GM12878 (cell line): ENCODE results near the gene RHOT1. TPM values are rescaled to one million over a fixed set of nuclear protein-coding genes. Genes with fewer than 3 reads are reported as not detected.

Experiments
- ATAC-seq: fragments of 200-7000 bp; cut with Tn5 transposase; 3 replicates; pipeline ENCODE4 v1.9.1; 2020; ENCODE audit warnings: mild to moderate bottlenecking, moderate library complexity
- BruUV-seq: library from RNA; stranded (reverse); fragments of 400-500 nt; replicated peaks from 2 replicates; lab custom pipeline; 2021; lab: Mats Ljungman, UMichigan
- CTCF ChIA-PET: fragments of 300-600 bp; sonication (Branson Sonifier 250); formaldehyde crosslinking; extraction: SDS; loops from one replicate; lab custom pipeline; 2021; ENCODE audit warnings: inconsistent platforms; lab: Yijun Ruan, JAX
- POLR2A ChIA-PET: fragments of 350-600 bp; formaldehyde crosslinking; extraction: SDS; loops from one replicate; lab custom pipeline; 2021; ENCODE audit warnings: inconsistent platforms; lab: Charles Lee
- RAD21 ChIA-PET: fragments of 300-600 bp; sonication (Branson Sonifier 250); formaldehyde crosslinking; loops from one replicate; lab custom pipeline; 2023; ENCODE audit warnings: antibody characterized with exemption; ENCODE audit not compliant: unreplicated experiment; lab: Charles Lee
- SMC1A ChIA-PET: fragments of 300-600 bp; sonication (Branson Sonifier 250); formaldehyde crosslinking; loops from one replicate; lab custom pipeline; 2023; ENCODE audit not compliant: unreplicated experiment, uncharacterized antibody; lab: Charles Lee
- DNase-seq: peaks from one replicate; pipeline ENCODE4 v3.0.0-alpha.2; 2011; ENCODE audit warnings: low read depth, low spot score
- FAIRE-seq: peaks from 3 replicates; lab custom pipeline; 2011; peaks lifted over from hg19 to GRCh38; lab: Jason Lieb, UNC
- H2AFZ ChIP-seq: 2 replicates; pipeline ENCODE4 v1.6.0; 2011; ENCODE audit warnings: low read depth, low read length, control low read depth; ENCODE audit not compliant: control insufficient read depth
- H3K27ac ChIP-seq: 2 replicates; pipeline ENCODE4 v1.5.1; 2011; ENCODE audit warnings: control low read depth; ENCODE audit not compliant: control insufficient read depth, insufficient read depth
- H3K27me3 ChIP-seq, 2 experiments: replicated peaks in 1 of 2; 2 replicates each; pipeline versions ENCODE4 v1.6.0 to v1.6.1; 2011; ENCODE audit warnings: low read length in 1 of 2; ENCODE audit not compliant: control insufficient read depth in 2 of 2, insufficient read depth in 2 of 2
- H3K36me3 ChIP-seq, 2 experiments: 2 replicates each; pipeline ENCODE4 v1.5.1; 2011; ENCODE audit warnings: low read length in 1 of 2; ENCODE audit not compliant: control insufficient read depth in 2 of 2, insufficient read depth in 2 of 2
- H3K4me1 ChIP-seq: 2 replicates; pipeline ENCODE4 v1.6.1; 2011; ENCODE audit warnings: mild to moderate bottlenecking, low read length, moderate library complexity, mixed read lengths; ENCODE audit not compliant: control insufficient read depth, insufficient read depth
- H3K4me2 ChIP-seq: 2 replicates; pipeline ENCODE4 v1.6.0; 2011; ENCODE audit warnings: control low read depth; ENCODE audit not compliant: control insufficient read depth, insufficient read depth
- H3K4me3 ChIP-seq: fragments of 200-600 bp; sonication (generic); 2 replicates; pipeline ENCODE4 v1.5.1; 2016
- H3K79me2 ChIP-seq: 2 replicates; pipeline ENCODE4 v1.6.0; 2011; ENCODE audit warnings: low read length; ENCODE audit not compliant: control insufficient read depth, insufficient read depth
- H3K9ac ChIP-seq: 2 replicates; pipeline ENCODE4 v1.8.0; 2011; ENCODE audit warnings: low read length, control low read depth, mixed read lengths; ENCODE audit not compliant: control insufficient read depth, insufficient read depth
- H3K9me3 ChIP-seq: replicated peaks from 3 replicates; pipeline ENCODE4 v1.5.1; 2011; ENCODE audit warnings: mild to moderate bottlenecking, low read length; ENCODE audit not compliant: control insufficient read depth, insufficient read depth
- H4K20me1 ChIP-seq: 2 replicates; pipeline ENCODE4 v1.6.0; 2011; ENCODE audit not compliant: control insufficient read depth, insufficient read depth
- ATF7 ChIP-seq: fragments of 450-650 bp; IDR thresholded peaks from 2 replicates; pipeline ENCODE4 v1.6.1; 2016; ENCODE audit warnings: low read depth, mild to moderate bottlenecking
- CHD4 ChIP-seq: fragments of 200-600 bp; sonication (generic); IDR thresholded peaks from 2 replicates; pipeline ENCODE4 v1.6.1; 2016; ENCODE audit warnings: mild to moderate bottlenecking
- CREM ChIP-seq: IDR thresholded peaks from 2 replicates; pipeline ENCODE4 v1.6.1; 2014; ENCODE audit warnings: antibody characterized with exemption, low read depth
- FOS ChIP-seq: IDR thresholded peaks from 3 replicates; pipeline ENCODE4 v1.6.1; 2011; ENCODE audit warnings: borderline replicate concordance; ENCODE audit not compliant: insufficient read length; ENCODE audit errors: extremely low read depth
- HDGF ChIP-seq: fragments of 450-650 bp; IDR thresholded peaks from 2 replicates; pipeline ENCODE4 v1.6.1; 2016; ENCODE audit warnings: antibody characterized with exemption
- JUND ChIP-seq: IDR thresholded peaks from 2 replicates; pipeline ENCODE4 v1.6.1; 2012; ENCODE audit warnings: low read depth, mild to moderate bottlenecking, low read length, improper control_type of control experiment, moderate library complexity
- NFIC ChIP-seq: IDR thresholded peaks from 2 replicates; pipeline ENCODE4 v1.6.1; 2012; ENCODE audit warnings: low read depth, mild to moderate bottlenecking, inconsistent platforms, low read length, moderate library complexity
- NR2F1 ChIP-seq: fragments of 450-650 bp; conservative IDR thresholded peaks from 2 replicates; pipeline ENCODE4 v1.6.1; 2017; ENCODE audit warnings: mild to moderate bottlenecking
- PAX5 ChIP-seq: IDR thresholded peaks from 2 replicates; pipeline ENCODE4 v1.6.1; 2011; ENCODE audit warnings: low read depth, low read length, borderline replicate concordance
- PAX8 ChIP-seq: fragments of 450-650 bp; IDR thresholded peaks from 2 replicates; pipeline ENCODE4 v1.6.1; 2017; ENCODE audit warnings: mild to moderate bottlenecking, moderate library complexity
- RELA ChIP-seq: fragments of 450-650 bp; IDR thresholded peaks from 2 replicates; pipeline ENCODE4 v1.8.0; 2014; ENCODE audit warnings: borderline replicate concordance; ENCODE audit not compliant: partially characterized antibody
- ZZZ3 ChIP-seq: IDR thresholded peaks from 2 replicates; pipeline ENCODE4 v1.6.1; 2011; ENCODE audit warnings: low read depth; ENCODE audit not compliant: control insufficient read depth, insufficient read length
- WGBS: methylation state at CpG from one replicate; pipeline ENCODE4 v1.1.6; 2016; ENCODE audit warnings: low lambda C conversion rate; ENCODE audit not compliant: insufficient replicate concordance, insufficient coverage; ENCODE audit errors: missing lambda C conversion rate; 5-methylcytosine and 5-hydroxymethylcytosine counted together
- in situ Hi-C: fragments of 300-500 bp; cut with MboI; formaldehyde crosslinking; loops from 9 replicates; pipeline ENCODE4 v1.14.3; 2018; ENCODE audit warnings: mixed read lengths
- intact Hi-C: fragments of 100-400 bp; cut with micrococcal nuclease; formaldehyde crosslinking; loops from one replicate; pipeline ENCODE4 v1.14.2; 2022; ENCODE audit not compliant: unreplicated experiment
- polyA plus RNA-seq, 11 experiments: library from polyadenylated mRNA; depleted of rRNA in 4 of 11; unstranded in 6 of 11; stranded (reverse) in 5 of 11; fragments of >200 nt; fragmentation: Nextera tagmentation in 4 of 11; fragmentation: Illumina TruSeq in 1 of 11; extraction: Ambion mirVana in 4 of 11; extraction: Trizol in 1 of 11; gene quantifications; 1 replicate in 1 of 11; 2 replicates in 10 of 11; pipeline versions ENCODE4 v1.2.1 to v1.2.3, GENCODE V29; 2011 to 2016; ENCODE audit warnings: inconsistent platforms in 2 of 11, missing spikeins in 2 of 11, low read depth in 1 of 11
- total RNA-seq, 4 experiments: library from RNA; depleted of rRNA in 3 of 4; stranded (reverse); fragments of >200 nt in 3 of 4; fragmentation: Illumina TruSeq in 1 of 4; extraction: Trizol in 1 of 4; gene quantifications; 2 replicates each; pipeline versions ENCODE4 v1.2.1 to v1.2.3, GENCODE V29; 2013 to 2021
- TF ChIP-seq, protein P1 (sequence below): fragments of 150-350 bp; IDR thresholded peaks from 2 replicates; pipeline ENCODE4 v1.6.1; 2014; ENCODE audit warnings: mild to moderate bottlenecking, low read depth, low read length
- TF ChIP-seq, protein P2 (sequence below): fragments of 450-650 bp; IDR thresholded peaks from 2 replicates; pipeline ENCODE4 v1.6.1; 2017; ENCODE audit warnings: mild to moderate bottlenecking
- TF ChIP-seq, protein P3 (sequence below): fragments of 450-650 bp; IDR thresholded peaks from 2 replicates; pipeline ENCODE4 v1.6.1; 2016; ENCODE audit warnings: mild to moderate bottlenecking
- TF ChIP-seq, protein P4 (sequence below): IDR thresholded peaks from 2 replicates; pipeline ENCODE4 v1.6.1; 2012; ENCODE audit warnings: low read depth, low read length, improper control_type of control experiment

The RHOT1 gene
- total and polyA plus RNA-seq, 10 of the 15 experiments (the other 5 are each of a cell fraction or from before 2014, with no cell fraction given), result 13.3 to 68.2 (median 22.8) TPM

DNA sequence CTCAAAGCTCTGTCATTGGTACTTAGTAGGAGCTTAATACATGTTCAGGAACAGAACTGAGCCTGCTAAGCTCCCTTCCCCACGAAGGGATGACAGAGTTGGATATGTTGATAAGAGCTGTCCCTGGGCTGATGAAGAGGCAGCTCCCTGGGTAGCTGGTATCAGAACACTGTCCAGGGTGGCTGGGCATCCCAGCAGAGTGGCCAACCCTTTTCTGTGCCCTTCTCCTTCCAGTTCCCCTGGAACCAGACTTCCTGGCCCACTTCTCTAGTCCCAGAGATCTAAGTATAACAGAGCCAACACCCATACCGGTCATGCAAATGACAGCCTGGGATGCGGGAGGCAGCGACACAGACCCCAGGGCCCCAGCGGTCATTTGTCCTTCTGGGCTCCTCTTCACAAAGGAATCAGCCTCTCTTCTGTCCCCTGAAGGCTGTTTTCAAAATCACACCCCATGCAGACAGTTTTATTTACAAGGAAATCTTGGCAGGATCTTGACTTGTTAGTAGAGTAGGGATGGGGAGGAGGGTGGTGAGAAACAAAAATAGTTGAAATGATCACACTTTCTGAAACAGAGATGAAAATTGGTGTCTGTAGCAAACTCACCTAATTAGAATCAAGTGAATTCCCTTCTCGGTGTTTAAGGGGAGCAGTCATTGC is 122.0 kb downstream of the RHOT1 start:
- intact Hi-C loops, result no loop called here
- Histone ChIP-seq H2AFZ (no peak overlapping the region), H3K4me1 (peaks cover 4% of the 10 kb centered on the region; the same call in 1 of the 2 replicates), H3K4me3 (no peak overlapping the region)
- DNase-seq (no peak), FAIRE-seq (no peak)
- WGBS, result 64% methylated on average over 6 of the region's 6 CpGs
- TF ChIP-seq PAX5 (no peak), HDGF (no peak), FOS (no peak), CHD4 (no peak), CREM (no peak), RELA (no peak), ATF7 (no peak), NFIC (no peak), NR2F1 (no peak), PAX8 (no peak), ZZZ3 (no peak), JUND (no peak)
- TF ChIP-seq, protein P1, sequence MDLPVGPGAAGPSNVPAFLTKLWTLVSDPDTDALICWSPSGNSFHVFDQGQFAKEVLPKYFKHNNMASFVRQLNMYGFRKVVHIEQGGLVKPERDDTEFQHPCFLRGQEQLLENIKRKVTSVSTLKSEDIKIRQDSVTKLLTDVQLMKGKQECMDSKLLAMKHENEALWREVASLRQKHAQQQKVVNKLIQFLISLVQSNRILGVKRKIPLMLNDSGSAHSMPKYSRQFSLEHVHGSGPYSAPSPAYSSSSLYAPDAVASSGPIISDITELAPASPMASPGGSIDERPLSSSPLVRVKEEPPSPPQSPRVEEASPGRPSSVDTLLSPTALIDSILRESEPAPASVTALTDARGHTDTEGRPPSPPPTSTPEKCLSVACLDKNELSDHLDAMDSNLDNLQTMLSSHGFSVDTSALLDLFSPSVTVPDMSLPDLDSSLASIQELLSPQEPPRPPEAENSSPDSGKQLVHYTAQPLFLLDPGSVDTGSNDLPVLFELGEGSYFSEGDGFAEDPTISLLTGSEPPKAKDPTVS, result no peak
- TF ChIP-seq, protein P2, sequence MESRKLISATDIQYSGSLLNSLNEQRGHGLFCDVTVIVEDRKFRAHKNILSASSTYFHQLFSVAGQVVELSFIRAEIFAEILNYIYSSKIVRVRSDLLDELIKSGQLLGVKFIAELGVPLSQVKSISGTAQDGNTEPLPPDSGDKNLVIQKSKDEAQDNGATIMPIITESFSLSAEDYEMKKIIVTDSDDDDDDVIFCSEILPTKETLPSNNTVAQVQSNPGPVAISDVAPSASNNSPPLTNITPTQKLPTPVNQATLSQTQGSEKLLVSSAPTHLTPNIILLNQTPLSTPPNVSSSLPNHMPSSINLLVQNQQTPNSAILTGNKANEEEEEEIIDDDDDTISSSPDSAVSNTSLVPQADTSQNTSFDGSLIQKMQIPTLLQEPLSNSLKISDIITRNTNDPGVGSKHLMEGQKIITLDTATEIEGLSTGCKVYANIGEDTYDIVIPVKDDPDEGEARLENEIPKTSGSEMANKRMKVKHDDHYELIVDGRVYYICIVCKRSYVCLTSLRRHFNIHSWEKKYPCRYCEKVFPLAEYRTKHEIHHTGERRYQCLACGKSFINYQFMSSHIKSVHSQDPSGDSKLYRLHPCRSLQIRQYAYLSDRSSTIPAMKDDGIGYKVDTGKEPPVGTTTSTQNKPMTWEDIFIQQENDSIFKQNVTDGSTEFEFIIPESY, result no peak
- TF ChIP-seq, protein P3, sequence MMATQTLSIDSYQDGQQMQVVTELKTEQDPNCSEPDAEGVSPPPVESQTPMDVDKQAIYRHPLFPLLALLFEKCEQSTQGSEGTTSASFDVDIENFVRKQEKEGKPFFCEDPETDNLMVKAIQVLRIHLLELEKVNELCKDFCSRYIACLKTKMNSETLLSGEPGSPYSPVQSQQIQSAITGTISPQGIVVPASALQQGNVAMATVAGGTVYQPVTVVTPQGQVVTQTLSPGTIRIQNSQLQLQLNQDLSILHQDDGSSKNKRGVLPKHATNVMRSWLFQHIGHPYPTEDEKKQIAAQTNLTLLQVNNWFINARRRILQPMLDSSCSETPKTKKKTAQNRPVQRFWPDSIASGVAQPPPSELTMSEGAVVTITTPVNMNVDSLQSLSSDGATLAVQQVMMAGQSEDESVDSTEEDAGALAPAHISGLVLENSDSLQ, result no peak
- TF ChIP-seq, protein P4, sequence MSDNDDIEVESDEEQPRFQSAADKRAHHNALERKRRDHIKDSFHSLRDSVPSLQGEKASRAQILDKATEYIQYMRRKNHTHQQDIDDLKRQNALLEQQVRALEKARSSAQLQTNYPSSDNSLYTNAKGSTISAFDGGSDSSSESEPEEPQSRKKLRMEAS, result no peak
- TF ChIP-seq, all 136 proteins: peak for 0
- SMC1A ChIA-PET, result no interaction called here
- POLR2A ChIA-PET, result interaction anchor here (1.2 kb wide), 1 partner anchor 29 kb away, joined by 3 read pairs; no protein-coding TSS in a partner anchor
- H3K9ac ChIP-seq, result no peak overlapping the region
- H4K20me1 ChIP-seq, result no peaks in the 10 kb centered on the region
- no peaks in the 10 kb centered on the region for H3K79me2 ChIP-seq
- H3K27ac ChIP-seq, result no peak overlapping the region
- in situ Hi-C loops, result no loop called here
- ATAC-seq, result no peak
- RAD21 ChIA-PET, result no interaction called here
- CTCF ChIA-PET, result no interaction called here
- H3K27me3 ChIP-seq, result peaks cover 13 to 25% of the 10 kb centered on the region in 2 experiments
- no peak overlapping the region for H3K4me2 ChIP-seq
- no peaks in the 10 kb centered on the region for H3K9me3 ChIP-seq
- H3K36me3 ChIP-seq, result no peaks in the 10 kb centered on the region
- BruUV-seq, result no TSS peak
